GM12878 (cell line): Measurements from ENCODE around the gene NME7. TPM values are rescaled to one million over a fixed set of nuclear protein-coding genes. Genes with fewer than 3 reads are reported as not detected.

Experiments used
- CBX3 ChIP-seq: fragments of 200-600 bp; sonication (generic); IDR thresholded peaks from 2 replicates; pipeline ENCODE4 v1.6.1; 2016; ENCODE audit warnings: low read depth, borderline replicate concordance
- E2F4 ChIP-seq: IDR thresholded peaks from 2 replicates; pipeline ENCODE4 v1.6.1; 2012; ENCODE audit warnings: low read depth, low read length, improper control_type of control experiment
- HCFC1 ChIP-seq: fragments of 150-350 bp; IDR thresholded peaks from 2 replicates; pipeline ENCODE4 v1.6.1; 2014; ENCODE audit warnings: low read length
- KDM1A ChIP-seq: fragments of 200-600 bp; sonication (generic); IDR thresholded peaks from 2 replicates; pipeline ENCODE4 v1.6.1; 2016; ENCODE audit warnings: borderline replicate concordance
- NR2C2 ChIP-seq: IDR thresholded peaks from 2 replicates; pipeline ENCODE4 v1.6.1; 2011; ENCODE audit warnings: borderline replicate concordance, low read depth; ENCODE audit not compliant: control insufficient read depth, insufficient read length
- NRF1 ChIP-seq: conservative IDR thresholded peaks from 2 replicates; pipeline ENCODE4 v1.6.1; 2011; ENCODE audit warnings: mild to moderate bottlenecking, low read depth, low read length, improper control_type of control experiment
- PAX5 ChIP-seq: IDR thresholded peaks from 2 replicates; pipeline ENCODE4 v1.6.1; 2011; ENCODE audit warnings: low read depth, low read length, borderline replicate concordance
- PKNOX1 ChIP-seq: fragments of 450-650 bp; IDR thresholded peaks from 2 replicates; pipeline ENCODE4 v1.6.1; 2016; ENCODE audit warnings: mild to moderate bottlenecking
- POLR2AphosphoS2 ChIP-seq: IDR thresholded peaks from 2 replicates; pipeline ENCODE4 v1.6.1; 2011; ENCODE audit warnings: low read depth, mild to moderate bottlenecking, low read length, improper control_type of control experiment, moderate library complexity
- SKIL ChIP-seq: fragments of 450-650 bp; IDR thresholded peaks from 2 replicates; pipeline ENCODE4 v1.6.1; 2017; ENCODE audit warnings: mild to moderate bottlenecking, low read depth, inconsistent platforms; ENCODE audit not compliant: poor library complexity, severe bottlenecking
- SPI1 ChIP-seq: IDR thresholded peaks from 2 replicates; pipeline ENCODE4 v1.6.1; 2011; ENCODE audit warnings: low read depth, mild to moderate bottlenecking, low read length, moderate library complexity, borderline replicate concordance; ENCODE audit not compliant: insufficient read depth
- ZNF592 ChIP-seq: fragments of 450-650 bp; IDR thresholded peaks from 2 replicates; pipeline ENCODE4 v1.6.1; 2017; ENCODE audit warnings: mild to moderate bottlenecking, moderate library complexity
- polyA plus RNA-seq, 11 experiments: library from polyadenylated mRNA; depleted of rRNA in 4 of 11; unstranded in 6 of 11; stranded (reverse) in 5 of 11; fragments of >200 nt; fragmentation: Nextera tagmentation in 4 of 11; fragmentation: Illumina TruSeq in 1 of 11; extraction: Ambion mirVana in 4 of 11; extraction: Trizol in 1 of 11; gene quantifications; 1 replicate in 1 of 11; 2 replicates in 10 of 11; pipeline versions ENCODE4 v1.2.1 to v1.2.3, GENCODE V29; 2011 to 2016; ENCODE audit warnings: inconsistent platforms in 2 of 11, missing spikeins in 2 of 11, low read depth in 1 of 11
- total RNA-seq, 4 experiments: library from RNA; depleted of rRNA in 3 of 4; stranded (reverse); fragments of >200 nt in 3 of 4; fragmentation: Illumina TruSeq in 1 of 4; extraction: Trizol in 1 of 4; gene quantifications; 2 replicates each; pipeline versions ENCODE4 v1.2.1 to v1.2.3, GENCODE V29; 2013 to 2021
- TF ChIP-seq, protein P1 (sequence below): fragments of 450-650 bp; IDR thresholded peaks from 2 replicates; pipeline ENCODE4 v1.6.1; 2016; ENCODE audit warnings: mild to moderate bottlenecking, moderate library complexity, borderline replicate concordance
- TF ChIP-seq, protein P2 (sequence below): fragments of 150-350 bp; IDR thresholded peaks from 2 replicates; pipeline ENCODE4 v1.6.1; 2014; ENCODE audit warnings: mild to moderate bottlenecking, low read depth, low read length

Gene NME7
- total and polyA plus RNA-seq, 10 of the 15 experiments (the other 5 are each of a cell fraction or from before 2014, with no cell fraction given), result 1.5 to 15.6 (median 7.2) TPM

GRCh38 chr1:169363046-169363730, 4.4 kb downstream of the NME7 start (continued):
- TF ChIP-seq SKIL (peak; percentile 61), SPI1 (no peak), CBX3 (no peak), ZNF592 (no peak), POLR2AphosphoS2 (no peak), NRF1 (no peak), PAX5 (peak; percentile 66; the same call in 1 of the 2 replicates), PKNOX1 (no peak), HCFC1 (no peak), E2F4 (no peak), KDM1A (no peak), NR2C2 (no peak)
- TF ChIP-seq, protein P1, sequence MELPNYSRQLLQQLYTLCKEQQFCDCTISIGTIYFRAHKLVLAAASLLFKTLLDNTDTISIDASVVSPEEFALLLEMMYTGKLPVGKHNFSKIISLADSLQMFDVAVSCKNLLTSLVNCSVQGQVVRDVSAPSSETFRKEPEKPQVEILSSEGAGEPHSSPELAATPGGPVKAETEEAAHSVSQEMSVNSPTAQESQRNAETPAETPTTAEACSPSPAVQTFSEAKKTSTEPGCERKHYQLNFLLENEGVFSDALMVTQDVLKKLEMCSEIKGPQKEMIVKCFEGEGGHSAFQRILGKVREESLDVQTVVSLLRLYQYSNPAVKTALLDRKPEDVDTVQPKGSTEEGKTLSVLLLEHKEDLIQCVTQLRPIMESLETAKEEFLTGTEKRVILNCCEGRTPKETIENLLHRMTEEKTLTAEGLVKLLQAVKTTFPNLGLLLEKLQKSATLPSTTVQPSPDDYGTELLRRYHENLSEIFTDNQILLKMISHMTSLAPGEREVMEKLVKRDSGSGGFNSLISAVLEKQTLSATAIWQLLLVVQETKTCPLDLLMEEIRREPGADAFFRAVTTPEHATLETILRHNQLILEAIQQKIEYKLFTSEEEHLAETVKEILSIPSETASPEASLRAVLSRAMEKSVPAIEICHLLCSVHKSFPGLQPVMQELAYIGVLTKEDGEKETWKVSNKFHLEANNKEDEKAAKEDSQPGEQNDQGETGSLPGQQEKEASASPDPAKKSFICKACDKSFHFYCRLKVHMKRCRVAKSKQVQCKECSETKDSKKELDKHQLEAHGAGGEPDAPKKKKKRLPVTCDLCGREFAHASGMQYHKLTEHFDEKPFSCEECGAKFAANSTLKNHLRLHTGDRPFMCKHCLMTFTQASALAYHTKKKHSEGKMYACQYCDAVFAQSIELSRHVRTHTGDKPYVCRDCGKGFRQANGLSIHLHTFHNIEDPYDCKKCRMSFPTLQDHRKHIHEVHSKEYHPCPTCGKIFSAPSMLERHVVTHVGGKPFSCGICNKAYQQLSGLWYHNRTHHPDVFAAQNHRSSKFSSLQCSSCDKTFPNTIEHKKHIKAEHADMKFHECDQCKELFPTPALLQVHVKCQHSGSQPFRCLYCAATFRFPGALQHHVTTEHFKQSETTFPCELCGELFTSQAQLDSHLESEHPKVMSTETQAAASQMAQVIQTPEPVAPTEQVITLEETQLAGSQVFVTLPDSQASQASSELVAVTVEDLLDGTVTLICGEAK, result no peak
- TF ChIP-seq, protein P2, sequence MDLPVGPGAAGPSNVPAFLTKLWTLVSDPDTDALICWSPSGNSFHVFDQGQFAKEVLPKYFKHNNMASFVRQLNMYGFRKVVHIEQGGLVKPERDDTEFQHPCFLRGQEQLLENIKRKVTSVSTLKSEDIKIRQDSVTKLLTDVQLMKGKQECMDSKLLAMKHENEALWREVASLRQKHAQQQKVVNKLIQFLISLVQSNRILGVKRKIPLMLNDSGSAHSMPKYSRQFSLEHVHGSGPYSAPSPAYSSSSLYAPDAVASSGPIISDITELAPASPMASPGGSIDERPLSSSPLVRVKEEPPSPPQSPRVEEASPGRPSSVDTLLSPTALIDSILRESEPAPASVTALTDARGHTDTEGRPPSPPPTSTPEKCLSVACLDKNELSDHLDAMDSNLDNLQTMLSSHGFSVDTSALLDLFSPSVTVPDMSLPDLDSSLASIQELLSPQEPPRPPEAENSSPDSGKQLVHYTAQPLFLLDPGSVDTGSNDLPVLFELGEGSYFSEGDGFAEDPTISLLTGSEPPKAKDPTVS, result no peak
